CD4-positive, alpha-beta T cell treated with Interleukin-17A for 4 hours (primary cell): Measurements from ENCODE around the gene KIF3B.
"Not testable (repeated sequence)": the region's sequence is repeated elsewhere in the genome, so short reads cannot be mapped to it uniquely, and the experiment has no call there.

ENCODE experiments used
- DNase-seq: peaks from one replicate; pipeline ENCODE4 v3.0.0-alpha.2; 2020; ENCODE audit warnings: mixed read lengths

KIF3B gene

GRCh38 chr20:32277361-32278198 lies at the start of gene KIF3B:
TSS of gene KIF3B (plus strand) at chr20:32277651. CDS start at chr20:32309778, 32,127 bp downstream.
- DNase-seq = peak; percentile 85

DNA sequence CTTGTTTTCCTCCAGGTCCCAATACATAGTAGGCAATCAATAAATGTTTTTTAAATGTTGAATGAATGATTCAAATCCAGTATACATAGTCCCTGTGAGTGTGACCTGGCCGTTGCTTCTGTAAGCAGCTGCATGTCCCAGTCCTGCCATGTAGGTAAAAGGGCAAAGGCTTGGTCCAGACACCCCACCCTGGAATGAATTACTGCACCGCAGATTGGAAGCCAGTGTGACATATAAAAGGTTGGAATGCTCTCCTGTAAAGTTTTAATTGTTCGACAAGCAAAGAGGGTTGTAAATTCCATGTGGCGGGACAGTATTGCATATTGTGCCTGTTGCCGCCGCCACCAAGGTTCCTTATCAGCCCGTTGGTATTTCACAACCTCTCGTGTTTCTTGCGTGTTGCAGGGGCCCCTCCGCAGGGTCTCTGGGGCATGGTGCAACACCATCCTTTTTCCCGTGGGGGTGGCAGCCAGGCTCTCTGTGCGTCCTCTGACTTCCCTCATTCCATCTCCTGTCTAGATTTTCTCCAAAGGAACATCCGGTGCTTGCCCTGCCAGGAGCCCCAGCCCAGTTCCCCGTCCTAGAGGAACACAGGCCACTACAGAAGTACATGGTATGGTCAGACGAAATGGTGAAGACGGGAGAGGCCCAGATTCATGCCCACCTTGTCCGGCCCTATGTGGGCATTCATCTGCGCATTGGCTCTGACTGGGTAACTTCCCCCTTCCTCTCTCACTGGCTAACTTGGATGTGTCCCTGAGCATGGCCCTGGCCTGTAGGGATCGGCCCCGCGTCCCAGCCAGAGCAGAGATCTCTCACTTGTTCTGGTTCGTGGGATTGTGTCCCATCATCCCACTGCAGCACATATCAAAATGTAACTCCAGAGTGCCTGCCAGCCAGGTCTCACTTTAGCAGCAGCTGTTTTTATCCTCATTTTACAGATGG lies 49.4 kb upstream of the KIF3B start:
- no peak for DNase-seq

GRCh38 chr20:32229251-32229747 lies 48.2 kb upstream of the KIF3B start:
- no peak for DNase-seq

DNA sequence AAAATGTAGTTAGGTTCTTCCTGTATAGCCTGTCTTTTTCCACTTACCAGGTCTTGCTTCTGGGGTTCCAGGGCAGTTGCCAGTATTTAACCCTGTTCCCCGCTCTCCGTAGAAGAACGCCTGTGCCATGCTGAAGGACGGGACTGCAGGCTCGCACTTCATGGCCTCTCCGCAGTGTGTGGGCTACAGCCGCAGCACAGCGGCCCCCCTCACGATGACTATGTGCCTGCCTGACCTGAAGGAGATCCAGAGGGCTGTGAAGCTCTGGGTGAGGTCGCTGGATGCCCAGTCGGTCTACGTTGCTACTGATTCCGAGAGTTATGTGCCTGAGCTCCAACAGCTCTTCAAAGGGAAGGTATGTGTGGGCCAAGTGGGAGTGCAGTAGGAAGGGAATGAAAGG lies 46.7 kb upstream of the KIF3B start:
- no peak for DNase-seq

DNA sequence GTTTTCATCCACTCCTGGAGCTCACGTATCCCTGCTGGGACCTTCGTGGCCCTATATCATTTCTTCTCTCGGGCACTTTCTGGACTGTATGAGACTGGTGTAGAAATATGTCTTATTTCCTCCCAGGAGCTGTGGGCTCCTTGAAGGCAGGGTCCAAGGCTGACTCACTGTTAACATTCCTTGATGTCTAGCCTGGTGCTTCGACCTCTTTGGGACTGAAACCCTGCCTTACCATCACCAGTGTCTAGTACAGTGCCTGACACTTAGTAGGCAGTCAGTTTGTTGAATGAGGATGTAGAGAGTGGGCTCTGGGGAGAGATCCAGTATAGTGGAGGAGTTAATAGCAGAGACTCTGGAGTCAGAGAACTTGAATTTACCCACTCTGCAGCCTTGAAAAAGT lies 46.2 kb upstream of the KIF3B start:
- DNase-seq = no peak

DNA sequence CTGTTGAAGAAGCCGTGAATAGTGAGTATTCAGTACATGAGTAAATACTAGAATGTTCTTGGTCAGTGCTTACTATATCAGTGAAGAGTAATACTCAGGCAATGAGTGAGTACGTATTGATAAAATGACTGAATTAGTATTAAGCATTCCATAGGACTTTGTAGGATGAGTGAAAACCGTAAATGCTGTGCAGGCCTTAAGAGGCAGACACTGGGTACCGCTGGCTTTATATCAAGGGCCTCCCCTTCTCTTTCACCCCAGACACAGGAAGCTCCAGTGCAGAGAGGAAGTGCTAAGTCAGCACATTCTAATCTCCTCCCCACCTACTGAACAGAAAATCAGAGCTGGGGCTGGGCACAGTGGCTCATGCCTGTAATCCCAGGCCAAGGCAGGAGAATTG lies 45.6 kb upstream of the KIF3B start:
- DNase-seq = peak; percentile 54

GRCh38 chr20:32232326-32232886 lies 45.0 kb upstream of the KIF3B start:
- DNase-seq = no peak

GRCh38 chr20:32233286-32233685 lies 44.2 kb upstream of the KIF3B start:
- DNase-seq = no peak

DNA sequence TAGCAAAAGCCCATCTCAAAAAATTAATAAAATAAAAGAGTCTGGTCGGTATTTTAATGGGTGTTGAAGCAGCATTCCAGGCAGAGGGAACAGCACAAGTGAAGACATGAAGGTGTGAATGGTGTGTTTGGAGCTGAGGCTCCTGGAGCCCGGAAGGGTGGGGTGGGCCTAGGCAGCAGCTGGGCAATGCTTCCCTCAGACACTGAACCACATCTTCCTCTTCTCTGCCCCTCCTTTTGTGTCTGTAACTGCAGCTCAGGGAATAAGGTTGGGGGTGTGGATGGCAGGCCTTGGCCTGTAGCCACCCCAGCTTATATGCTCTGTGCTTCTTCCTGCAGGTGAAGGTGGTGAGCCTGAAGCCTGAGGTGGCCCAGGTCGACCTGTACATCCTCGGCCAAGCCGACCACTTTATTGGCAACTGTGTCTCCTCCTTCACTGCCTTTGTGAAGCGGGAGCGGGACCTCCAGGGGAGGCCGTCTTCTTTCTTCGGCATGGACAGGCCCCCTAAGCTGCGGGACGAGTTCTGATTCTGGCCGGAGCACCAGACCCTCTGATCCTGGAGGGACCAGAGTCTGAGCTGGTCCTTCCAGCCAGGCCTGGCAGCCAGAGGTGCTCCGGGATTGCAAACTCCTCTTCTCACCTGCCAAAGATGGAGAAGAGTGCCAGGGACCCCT lies 43.2 kb upstream of the KIF3B start:
- DNase-seq = no peak

DNA sequence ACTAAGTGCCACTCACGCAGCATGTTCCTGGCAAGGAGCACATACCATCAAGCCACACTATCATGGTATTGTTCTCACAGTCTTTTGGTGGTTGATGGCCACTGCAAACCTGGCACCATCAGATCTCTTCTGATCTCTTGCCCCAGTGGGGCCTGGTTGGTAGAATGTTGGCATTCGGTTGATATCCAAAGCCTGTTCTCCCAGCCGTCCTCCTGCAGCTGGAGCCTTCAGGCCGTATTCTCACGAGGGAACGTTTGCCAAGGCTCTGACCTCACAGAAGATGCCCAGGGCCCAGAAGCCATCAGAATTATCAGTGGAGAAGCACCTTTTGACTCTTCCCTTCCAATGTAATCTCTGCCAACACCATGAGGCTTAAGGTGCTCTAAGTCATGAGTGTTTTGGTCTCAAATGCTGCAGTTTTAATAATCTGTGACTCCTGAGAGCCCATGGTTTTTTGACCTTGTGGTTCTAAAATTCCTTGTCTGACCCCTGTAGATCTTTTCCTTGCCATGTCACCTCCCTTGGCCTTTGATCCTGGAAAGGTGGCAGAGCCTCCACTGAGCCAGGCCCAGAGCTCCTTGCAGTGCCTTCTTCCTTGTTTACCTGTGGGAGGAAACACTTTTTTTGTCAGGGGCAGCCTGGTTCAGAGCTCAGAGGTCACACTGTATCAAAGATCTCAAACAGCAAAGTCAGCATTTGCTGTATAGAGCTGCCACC lies 42.0 kb upstream of the KIF3B start:
- DNase-seq = no peak

- no peak for DNase-seq
Observed at GRCh38 chr20:32236048-32236533, 41.4 kb upstream of the KIF3B start.

- no peak for DNase-seq
Observed at GRCh38 chr20:32236819-32237218, 40.6 kb upstream of the KIF3B start.

GRCh38 chr20:32237419-32237818 lies 40.0 kb upstream of the KIF3B start:
- no peak for DNase-seq

DNA sequence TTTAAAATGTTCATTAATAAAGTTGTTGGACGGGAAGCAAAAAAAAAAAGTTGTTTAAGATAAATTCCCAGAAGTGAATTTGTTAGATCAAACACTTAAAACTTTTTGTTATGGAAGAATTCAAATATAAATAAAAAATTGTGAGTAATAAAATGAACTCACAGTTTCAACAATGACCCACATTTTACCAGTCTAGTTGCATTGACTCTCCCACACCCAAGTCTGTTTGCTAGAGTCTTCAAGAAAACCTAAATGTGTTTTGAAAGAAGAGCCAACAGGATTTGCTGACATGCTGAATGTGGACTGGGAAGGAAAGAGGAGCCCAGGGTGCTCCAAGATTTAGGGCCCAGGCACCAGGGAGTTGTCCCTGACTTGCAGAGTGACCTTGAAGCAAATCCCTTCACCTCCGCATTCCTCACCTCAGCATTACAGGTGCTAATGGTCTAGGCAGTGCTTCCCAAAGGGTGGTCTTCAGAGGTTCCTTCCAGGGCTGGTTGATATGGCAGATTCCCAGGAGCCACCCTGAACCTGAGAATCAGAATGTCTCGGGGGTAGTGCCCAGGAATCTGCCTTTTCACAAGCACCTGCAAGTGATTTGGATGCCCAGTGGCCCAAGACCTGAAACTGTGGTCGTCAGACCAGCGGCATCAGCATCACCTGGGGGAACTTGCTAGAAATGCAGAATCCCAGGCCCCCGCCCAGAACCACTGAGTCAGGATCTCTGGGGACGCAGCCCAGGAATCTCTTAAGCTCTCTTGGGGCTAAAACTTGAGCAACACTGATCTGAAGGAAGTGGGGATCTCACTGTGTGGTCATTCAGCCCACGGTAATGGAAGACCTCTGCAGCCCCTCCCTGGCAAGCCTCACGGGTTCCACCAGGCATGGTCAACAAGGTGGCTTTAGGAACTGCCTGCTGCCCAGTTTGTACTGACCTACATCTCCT lies 38.7 kb upstream of the KIF3B start:
- DNase-seq = no peak

GRCh38 chr20:32240205-32240604 lies 37.2 kb upstream of the KIF3B start:
- peak; percentile 8 for DNase-seq

- no peak for DNase-seq
Observed at GRCh38 chr20:32241807-32242206, 35.6 kb upstream of the KIF3B start.

- DNase-seq = no peak
Observed at GRCh38 chr20:32244150-32244823, 33.2 kb upstream of the KIF3B start.

GRCh38 chr20:32244959-32245358 lies 32.5 kb upstream of the KIF3B start:
- no peak for DNase-seq

- not testable (repeated sequence) for DNase-seq
Observed at GRCh38 chr20:32246208-32246607, 31.2 kb upstream of the KIF3B start.

DNA sequence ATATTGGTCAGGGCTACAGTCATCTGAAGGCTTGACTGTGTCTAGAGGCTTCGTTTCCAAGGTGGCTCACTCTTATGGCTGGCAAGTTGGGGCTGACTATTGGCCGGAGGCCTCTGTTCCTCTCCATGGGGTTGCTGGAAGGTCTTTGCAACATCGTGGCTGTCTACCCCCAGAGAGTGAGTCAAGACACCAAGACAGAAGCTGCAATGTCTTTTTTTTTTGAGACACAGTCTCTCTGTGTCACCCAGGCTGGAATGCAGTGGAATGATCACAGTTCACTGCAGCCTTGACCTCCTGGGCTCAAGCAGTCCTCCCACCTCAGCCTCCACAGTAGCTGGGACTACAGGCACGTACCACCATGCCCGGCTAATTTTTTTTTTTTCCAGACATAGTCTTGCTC lies 29.4 kb upstream of the KIF3B start:
- no peak for DNase-seq
